NCI-H345 treated with DMSO at 0.1 percent for 48 hours (cell line): ENCODE measurements around the gene LIMS4.
"Not testable (repeated sequence)": the region's sequence is repeated elsewhere in the genome, so short reads cannot be mapped to it uniquely, and the experiment has no call there.

Source experiments
- DNase-seq: peaks from one replicate; lab custom pipeline; 2025; ENCODE audit not compliant: unreplicated experiment; lab: John Stamatoyannopoulos, UW

The LIMS4 gene

GRCh38 chr2:110472171-110473058, at the start of gene LIMS4:
Gene LIMS4 (minus strand): TSS chr2:110472816. CDS start chr2:110472778, 38 bp downstream.
- not testable (repeated sequence) for DNase-seq

- DNase-seq: not testable (repeated sequence)
These were observed 27.2 kb upstream of the LIMS4 start for GRCh38 chr2:110499755-110500377.

GRCh38 chr2:110496027-110496426, 23.4 kb upstream of the LIMS4 start:
- not testable (repeated sequence) for DNase-seq

- DNase-seq: not testable (repeated sequence)
These were observed 21.9 kb upstream of the LIMS4 start for GRCh38 chr2:110494488-110494887.

GRCh38 chr2:110488991-110489390, 16.4 kb upstream of the LIMS4 start:
- DNase-seq: not testable (repeated sequence)

GRCh38 chr2:110482697-110483096, 10.1 kb upstream of the LIMS4 start:
- not testable (repeated sequence) for DNase-seq

GRCh38 chr2:110481200-110481599, 8.6 kb upstream of the LIMS4 start:
- DNase-seq: not testable (repeated sequence)

- not testable (repeated sequence) for DNase-seq
These were observed 7.5 kb upstream of the LIMS4 start for GRCh38 chr2:110480084-110480483.

- not testable (repeated sequence) for DNase-seq
These were observed 4.8 kb upstream of the LIMS4 start for GRCh38 chr2:110477370-110477769.

GRCh38 chr2:110476952-110477351, 4.3 kb upstream of the LIMS4 start:
- not testable (repeated sequence) for DNase-seq

GRCh38 chr2:110475627-110476359, 3.2 kb upstream of the LIMS4 start:
- not testable (repeated sequence) for DNase-seq

- DNase-seq: not testable (repeated sequence)
These were observed 2.3 kb upstream of the LIMS4 start for GRCh38 chr2:110474898-110475297.

GRCh38 chr2:110473059-110473358, 393 bp upstream of the LIMS4 start:
- DNase-seq: not testable (repeated sequence)

GRCh38 chr2:110468921-110469320, 3.7 kb downstream of the LIMS4 start:
- DNase-seq: not testable (repeated sequence)

- not testable (repeated sequence) for DNase-seq
These were observed 7.3 kb downstream of the LIMS4 start for GRCh38 chr2:110465312-110465711.

GRCh38 chr2:110462458-110462857, 10.2 kb downstream of the LIMS4 start:
- DNase-seq: not testable (repeated sequence)

GRCh38 chr2:110460318-110460717, 12.3 kb downstream of the LIMS4 start:
- not testable (repeated sequence) for DNase-seq

- DNase-seq: not testable (repeated sequence)
These were observed 15.4 kb downstream of the LIMS4 start for GRCh38 chr2:110457214-110457590.

GRCh38 chr2:110456291-110457213, 16.1 kb downstream of the LIMS4 start:
- DNase-seq: not testable (repeated sequence)

- DNase-seq: not testable (repeated sequence)
These were observed 17.4 kb downstream of the LIMS4 start for GRCh38 chr2:110455080-110455670.
